Measurements from ENCODE around the gene SP9.

SP9 gene

GRCh38 chr2:174334781-174335251 is at the start of gene SP9:
TSS of gene SP9 (plus strand) at chr2:174334954. CDS start at chr2:174335093, 139 bp downstream.
- peak; percentile 48 for DNase-seq

- no peak for DNase-seq
These were observed 48.6 kb upstream of the SP9 start for GRCh38 chr2:174286172-174286571.

DNA sequence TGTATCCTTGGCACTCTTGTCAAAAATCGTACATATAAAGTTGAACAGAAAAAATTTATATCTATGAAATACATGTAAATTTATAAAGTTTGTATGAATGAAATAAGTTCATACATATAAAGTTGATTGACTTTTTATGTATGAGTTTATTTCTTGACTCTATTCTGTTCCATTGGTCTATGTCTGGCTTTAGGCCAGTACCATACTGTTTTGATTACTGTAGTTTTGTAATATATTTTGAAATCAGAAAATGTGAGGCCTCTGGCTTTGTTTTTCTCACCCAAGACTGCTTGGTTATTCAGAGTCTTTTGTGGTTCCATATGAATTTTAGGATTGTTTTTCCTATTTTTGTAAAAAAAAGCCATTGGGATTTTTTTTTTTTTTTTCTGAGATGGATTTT is 41.8 kb upstream of the SP9 start:
- DNase-seq: no peak

DNA sequence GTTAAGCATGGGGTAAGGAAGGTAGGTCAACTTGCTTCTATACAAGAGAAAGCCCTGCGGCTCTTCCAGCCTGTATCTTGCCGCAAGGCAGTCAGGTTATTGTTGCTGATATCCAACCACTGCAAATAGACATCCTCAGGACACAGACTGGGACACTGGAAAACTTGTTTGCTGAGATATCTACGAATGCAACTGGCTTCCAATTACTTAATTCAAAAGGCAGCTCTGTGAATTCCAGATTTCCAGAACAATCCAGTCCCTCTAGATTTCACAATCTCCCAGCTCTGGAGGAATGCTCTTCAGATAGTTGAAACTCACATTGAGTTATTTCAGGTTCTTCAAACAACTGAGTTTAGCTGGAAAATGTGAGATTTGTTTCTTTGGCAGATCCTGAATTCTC is 34.6 kb upstream of the SP9 start:
- DNase-seq: no peak

DNA sequence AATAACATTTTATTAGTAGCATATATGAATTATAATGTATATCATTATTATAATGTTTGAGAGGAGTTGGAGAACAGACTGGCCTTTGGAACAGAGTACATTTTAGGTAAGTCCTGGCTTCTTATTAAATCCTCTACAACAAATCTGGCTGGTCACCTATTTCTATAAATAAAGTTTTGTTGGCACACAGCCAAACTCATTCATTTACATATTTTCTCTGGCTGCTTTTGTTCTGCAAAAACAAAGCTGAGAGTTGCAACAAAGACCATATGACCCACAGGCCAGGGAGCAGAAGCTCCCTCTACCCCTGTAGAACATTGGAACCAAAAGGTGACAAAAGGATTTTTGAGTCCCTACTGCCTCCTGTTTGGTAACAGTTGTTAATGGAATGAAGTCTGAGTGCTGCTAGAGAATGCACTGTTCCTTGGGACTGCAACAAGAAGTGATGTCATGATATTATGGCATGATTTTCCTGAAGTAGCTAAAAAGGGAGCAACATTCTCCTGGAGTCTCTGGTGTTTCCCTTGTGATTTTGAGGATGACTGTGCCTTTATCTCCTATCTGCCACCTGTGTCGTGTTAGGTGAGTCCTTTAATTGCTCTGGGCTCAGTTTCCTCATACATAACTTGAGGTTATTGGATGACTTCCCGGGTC is 22.0 kb upstream of the SP9 start:
- DNase-seq: no peak

DNA sequence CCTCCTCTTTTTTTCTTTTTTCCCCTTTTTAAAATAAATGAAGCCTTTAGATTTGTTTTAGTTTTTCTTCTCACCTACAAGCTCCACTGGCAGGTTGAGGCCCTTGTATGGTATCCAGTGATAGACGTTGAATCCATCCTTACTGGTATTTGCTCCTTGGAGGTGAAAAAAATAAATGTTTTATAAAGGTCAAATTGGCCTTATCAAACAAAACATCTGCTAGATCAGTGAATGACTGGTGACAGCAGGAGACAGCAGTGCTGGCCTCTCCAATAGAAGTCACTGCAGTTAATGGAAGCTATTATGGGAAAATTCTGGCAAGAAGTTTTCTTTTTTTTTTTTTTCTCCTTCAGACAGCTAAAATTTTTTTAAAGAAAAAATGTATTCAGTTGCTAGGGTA is 12.6 kb upstream of the SP9 start:
- no peak for DNase-seq

DNA sequence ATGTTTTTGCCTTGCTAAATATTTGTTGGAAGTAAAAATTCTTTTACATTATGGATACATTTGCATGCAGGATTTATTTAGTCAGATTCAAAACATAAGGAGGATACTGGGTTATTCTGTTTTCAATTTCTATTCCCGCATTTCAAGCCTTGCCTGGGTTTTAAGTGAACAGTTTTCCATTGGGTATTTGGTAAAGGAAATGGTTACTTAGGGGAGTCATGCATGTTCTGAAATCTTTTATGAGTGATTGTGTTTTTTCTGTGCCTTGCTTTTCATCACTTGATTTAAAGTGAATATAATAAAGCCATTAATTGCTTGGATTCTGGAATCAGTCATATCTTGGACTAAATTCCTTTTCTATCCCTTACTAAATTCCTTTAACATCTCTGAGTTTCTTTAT is 12.0 kb upstream of the SP9 start:
- no peak for DNase-seq

GRCh38 chr2:174324530-174324929 is 10.2 kb upstream of the SP9 start:
- DNase-seq: no peak

DNA sequence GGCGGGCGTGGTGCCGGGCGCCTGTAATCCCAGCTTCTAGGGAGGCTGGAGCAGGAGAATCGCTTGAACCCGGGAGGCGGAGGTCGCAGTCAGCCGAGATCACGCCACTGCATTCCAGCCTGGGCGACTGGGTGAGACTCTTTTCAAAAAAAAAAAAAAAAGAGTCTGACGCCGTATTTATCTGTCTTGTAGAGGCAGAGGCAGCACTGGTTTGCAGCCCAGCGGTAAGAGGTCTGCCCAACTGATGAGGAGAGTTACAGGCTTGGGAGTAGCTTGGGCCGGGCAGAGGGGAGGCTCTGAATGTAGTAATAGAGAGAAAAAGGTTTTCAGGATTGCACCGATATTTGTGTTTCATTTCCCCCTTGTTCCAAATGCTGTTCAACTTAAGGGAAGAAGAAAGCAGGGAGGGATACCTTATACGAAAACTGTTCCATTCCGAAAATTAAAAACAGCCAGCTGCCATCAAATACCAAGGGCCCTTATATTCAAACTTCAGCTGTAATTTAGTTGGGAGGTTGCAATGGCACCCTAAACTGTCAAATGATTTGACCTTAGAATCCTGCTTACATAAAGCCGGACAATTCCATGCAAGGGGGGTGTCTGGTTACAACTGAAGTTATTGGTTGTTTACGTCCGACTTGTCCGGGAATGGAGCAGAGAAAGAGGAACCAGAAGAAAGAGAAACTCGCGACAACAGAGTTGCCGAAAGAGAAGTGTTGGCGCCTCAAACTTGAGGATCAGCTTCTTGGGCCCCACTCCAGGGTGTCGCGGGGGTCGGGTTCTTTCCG is 9.2 kb upstream of the SP9 start:
- DNase-seq: no peak

DNA sequence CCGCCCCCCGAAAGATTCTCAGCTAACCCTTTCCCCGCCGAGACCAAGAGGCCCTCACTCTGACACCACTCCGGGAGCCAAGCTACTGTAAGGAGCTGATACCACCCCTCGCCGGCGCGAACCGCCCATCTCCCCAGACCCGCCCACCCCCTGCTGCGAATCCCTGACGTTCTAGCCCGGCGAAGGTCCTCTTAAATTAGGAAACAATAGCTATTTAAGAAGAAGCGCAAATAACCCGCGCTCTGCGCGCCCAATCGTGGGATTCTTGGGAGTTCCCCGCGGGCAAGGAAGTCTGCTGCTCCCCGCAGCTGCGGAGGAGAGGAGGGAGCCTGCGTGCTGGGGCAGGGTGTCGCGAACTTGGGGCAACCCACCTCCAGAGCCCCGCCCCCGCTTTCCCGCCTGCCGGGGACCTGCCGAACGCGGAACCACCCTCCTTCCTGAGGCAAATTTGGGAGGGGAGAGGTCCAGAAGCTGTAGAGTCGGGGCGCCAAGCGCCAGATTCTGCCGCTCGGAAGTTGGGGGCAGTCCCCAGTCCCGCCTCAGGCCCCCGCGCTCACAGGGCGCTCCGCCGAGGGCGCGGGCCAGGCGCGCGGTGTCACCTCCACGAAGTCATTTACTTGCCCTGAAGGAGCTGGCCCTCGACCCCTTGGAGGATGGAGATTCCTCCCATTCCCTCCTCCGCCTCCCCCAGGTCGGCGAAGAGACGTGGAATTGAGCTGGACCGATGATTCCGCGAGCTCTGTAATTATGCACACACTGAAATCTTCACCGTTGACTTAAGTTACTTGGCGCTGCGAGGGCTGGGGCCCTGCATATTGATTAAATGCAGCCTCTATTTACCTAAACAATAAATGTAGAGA is 8.4 kb upstream of the SP9 start:
- peak; percentile 58 for DNase-seq

- DNase-seq: peak; percentile 37
These were observed 7.5 kb upstream of the SP9 start for GRCh38 chr2:174327021-174327840.

- no peak for DNase-seq
These were observed 7.0 kb upstream of the SP9 start for GRCh38 chr2:174327841-174328113.

DNA sequence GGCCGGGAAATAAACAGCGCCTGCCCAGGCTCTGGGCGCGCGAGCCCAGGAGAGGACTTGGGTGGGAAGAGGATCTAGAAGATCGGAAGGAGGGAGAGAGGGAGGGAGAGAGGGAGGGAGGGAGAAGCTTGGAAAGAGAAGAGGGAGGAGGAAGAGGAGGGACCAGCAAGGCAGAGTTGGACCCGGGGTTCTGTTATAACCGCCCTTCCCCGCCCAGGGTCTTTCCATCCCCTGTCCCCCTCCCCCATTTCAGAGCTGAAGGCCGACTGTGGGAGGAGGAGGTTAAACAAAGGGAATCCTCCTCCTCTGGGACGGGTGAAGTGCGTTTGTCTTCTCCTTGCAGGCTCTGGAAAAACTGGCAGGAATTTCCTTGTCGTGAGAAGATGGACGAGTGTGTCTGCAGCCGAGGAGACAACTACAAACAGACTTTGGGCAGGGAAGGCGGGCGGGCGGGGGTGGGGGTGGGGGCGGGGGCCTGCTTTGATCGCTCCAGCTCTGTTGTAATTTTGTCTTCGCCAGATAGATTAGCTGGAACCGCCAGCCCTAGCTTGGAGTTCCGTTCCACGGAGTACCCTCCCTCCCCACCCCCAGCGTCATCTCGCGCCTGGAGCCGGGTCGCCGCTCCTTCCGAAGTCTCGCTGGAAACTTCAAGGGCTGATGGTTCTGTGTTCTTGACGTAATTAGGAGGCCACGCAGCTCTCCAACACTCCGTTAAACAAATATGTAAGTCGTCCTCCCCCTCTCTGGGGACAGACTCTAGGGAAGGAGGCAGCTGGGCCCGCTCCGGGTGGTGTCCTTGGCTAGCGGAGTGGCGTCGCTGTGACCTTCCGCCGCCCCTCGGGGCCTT is 6.4 kb upstream of the SP9 start:
- no peak for DNase-seq

- no peak for DNase-seq
These were observed 5.6 kb upstream of the SP9 start for GRCh38 chr2:174328961-174329715.

GRCh38 chr2:174330945-174331594 is 3.7 kb upstream of the SP9 start:
- DNase-seq: no peak

DNA sequence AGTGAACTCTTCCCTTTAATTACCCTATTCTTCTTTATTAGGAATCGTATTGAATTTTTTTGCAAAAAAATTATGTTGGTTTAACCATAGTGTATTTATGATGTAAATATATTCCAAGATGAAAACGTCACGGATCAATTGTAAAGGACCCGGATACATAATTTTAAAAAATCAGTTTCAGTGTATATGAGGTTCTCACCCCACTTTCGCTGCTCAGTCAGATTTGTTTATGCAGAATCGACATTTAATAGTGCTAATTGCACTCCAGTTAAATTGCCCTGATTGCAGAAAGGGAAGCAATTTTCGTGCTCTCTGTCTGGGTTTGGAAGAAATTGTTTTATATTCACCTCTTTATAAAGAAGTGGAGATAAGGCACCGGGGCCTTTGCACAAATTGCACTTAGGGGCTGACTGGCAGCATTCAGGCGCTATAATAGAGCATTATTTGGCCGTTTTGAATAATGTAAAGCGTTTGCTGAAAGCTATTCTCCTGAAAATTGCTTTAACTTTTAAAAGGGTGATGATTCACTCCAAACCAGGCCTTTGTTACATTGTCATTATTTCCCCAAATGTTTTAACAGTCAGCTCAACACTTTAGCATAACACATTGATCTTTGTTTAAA is 3.0 kb upstream of the SP9 start:
- no peak for DNase-seq

GRCh38 chr2:174332217-174332963 is 2.4 kb upstream of the SP9 start:
- no peak for DNase-seq

- DNase-seq: no peak
These were observed 1.8 kb upstream of the SP9 start for GRCh38 chr2:174333017-174333371.

All from stimulated activated CD4-positive, alpha-beta T cell treated with anti-CD3 and anti-CD28 coated beads, Interleukin-15, amount 100 ng/mL, for 24 hours (primary cell).